ENCODE measurements around the gene LRRC9. TPM values are rescaled to one million over a fixed set of nuclear protein-coding genes. Genes with fewer than 3 reads are reported as not detected.
"Not testable (repeated sequence)": the region's sequence is repeated elsewhere in the genome, so short reads cannot be mapped to it uniquely, and the experiment has no call there.

The LRRC9 gene
- total RNA-seq, 6 donors from 2014 or later: 0.30 TPM; not detected in 5

DNA sequence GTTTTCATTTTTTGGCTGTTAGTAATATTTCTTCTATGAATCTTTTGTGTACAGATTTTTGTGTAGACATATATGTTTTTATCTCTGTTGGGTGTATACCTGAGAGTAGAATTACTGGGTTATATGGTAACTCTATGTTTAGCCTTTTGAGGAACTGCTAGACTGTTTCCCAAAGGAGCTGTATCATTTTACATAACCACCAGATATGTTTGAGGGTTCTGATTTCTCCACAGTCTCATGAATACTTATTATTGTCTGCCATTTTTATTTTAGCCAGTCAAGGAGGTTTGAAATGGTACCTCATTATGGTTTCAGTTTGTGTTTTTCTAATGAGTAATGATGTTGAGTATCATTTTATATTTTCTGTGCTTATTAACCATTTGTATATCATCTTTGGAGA, 173.7 kb downstream of the LRRC9 start:
- peaks cover 0 to 12% (median 3%) of the 10 kb centered on the region in 4 donors for H3K36me3 ChIP-seq
- no peaks in the 10 kb centered on the region for H3K27me3 ChIP-seq
- ATAC-seq (ENCODE audit: low FRiP score in 2 of 2): no peak
- peak overlapping the region in 1 of 4 donors; percentile 70 for H3K4me3 ChIP-seq
- no peaks in the 10 kb centered on the region for H3K9me3 ChIP-seq
- no peak for DNase-seq
- peaks cover 17 to 28% (median 23%) of the 10 kb centered on the region in 4 donors for H3K4me1 ChIP-seq
- peak overlapping the region in 2 of 4 donors; percentile 96 to 98 for H3K27ac ChIP-seq
- TF ChIP-seq EP300 (IDR thresholded peaks at IDR 0.05) (no peak), CTCF (IDR thresholded peaks at IDR 0.05) (no peak)

DNA sequence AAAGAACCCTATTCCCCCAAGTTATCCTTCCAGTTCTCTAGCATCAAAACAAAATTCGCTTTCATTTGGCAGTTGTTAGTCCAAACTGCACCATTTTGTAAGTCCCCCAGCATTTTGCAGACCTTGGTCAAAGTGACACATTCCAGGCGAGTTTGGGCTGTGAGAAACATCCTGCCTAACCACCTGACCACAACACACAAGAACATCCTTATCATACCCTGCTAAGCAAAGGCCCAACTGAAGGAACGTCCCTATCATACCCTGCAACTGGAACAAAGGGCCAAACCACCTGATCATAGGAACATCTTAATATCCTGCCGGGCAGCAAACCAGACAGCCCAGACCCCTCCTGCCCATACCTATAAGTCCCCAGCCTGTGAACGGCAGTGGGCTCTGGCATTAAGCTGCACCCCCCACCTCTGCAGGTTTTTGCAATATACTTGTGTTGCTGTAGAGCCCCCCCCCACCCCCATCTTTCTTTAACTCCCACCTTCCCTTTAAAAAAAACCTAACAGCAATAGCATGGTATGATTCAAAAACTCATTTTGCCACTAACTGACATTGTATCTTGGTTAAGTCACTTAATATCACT, 174.5 kb downstream of the LRRC9 start:
- Histone ChIP-seq H3K27ac (no peak overlapping the region), H3K4me1 (peaks cover 17 to 28% (median 23%) of the 10 kb centered on the region in 4 donors), H3K36me3 (peaks cover 0 to 12% (median 3%) of the 10 kb centered on the region in 4 donors), H3K4me3 (no peak overlapping the region), H3K27me3 (no peaks in the 10 kb centered on the region), H3K9me3 (no peaks in the 10 kb centered on the region)
- TF ChIP-seq POLR2AphosphoS5 (IDR thresholded peaks at IDR 0.05) (no peak), CTCF (IDR thresholded peaks at IDR 0.05) (no peak), EP300 (IDR thresholded peaks at IDR 0.05) (no peak)
- 62 to 71% methylated on average over 5 of the region's 5 CpGs for WGBS, 2 donors
- ATAC-seq (ENCODE audit: low FRiP score in 2 of 2): no peak
- DNase-seq: no peak

DNA sequence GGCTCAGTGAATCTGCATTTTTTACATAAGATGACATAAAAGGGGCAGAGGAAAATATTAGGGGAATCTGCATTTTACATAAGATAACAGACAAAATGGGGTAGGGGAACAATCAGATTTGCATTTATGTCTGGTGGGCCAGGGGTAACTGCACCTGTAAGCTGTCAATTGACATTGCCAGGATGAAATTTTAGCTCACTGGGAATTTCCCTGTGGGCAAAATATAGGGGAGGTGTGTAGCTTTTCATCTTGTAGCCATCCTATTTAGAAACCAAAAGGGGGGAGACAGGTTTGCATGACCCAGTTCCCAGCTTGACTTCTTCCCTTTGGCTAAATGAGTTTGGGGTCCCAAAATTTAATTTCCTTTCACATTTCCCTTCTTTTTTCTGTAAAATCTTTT, 175.3 kb downstream of the LRRC9 start:
- no peaks in the 10 kb centered on the region for H3K27me3 ChIP-seq
- peaks cover 17 to 28% (median 23%) of the 10 kb centered on the region in 4 donors for H3K4me1 ChIP-seq
- H3K4me3 ChIP-seq: no peak overlapping the region
- H3K27ac ChIP-seq: no peak overlapping the region
- H3K36me3 ChIP-seq: peaks cover 0 to 12% (median 3%) of the 10 kb centered on the region in 4 donors
- no peaks in the 10 kb centered on the region for H3K9me3 ChIP-seq
- ATAC-seq (ENCODE audit: low FRiP score in 2 of 2): no peak
- TF ChIP-seq POLR2A (IDR thresholded peaks at IDR 0.05) (no peak), CTCF (IDR thresholded peaks at IDR 0.05) (no peak), EP300 (IDR thresholded peaks at IDR 0.05) (no peak), POLR2AphosphoS5 (IDR thresholded peaks at IDR 0.05) (no peak)
- DNase-seq: no peak

DNA sequence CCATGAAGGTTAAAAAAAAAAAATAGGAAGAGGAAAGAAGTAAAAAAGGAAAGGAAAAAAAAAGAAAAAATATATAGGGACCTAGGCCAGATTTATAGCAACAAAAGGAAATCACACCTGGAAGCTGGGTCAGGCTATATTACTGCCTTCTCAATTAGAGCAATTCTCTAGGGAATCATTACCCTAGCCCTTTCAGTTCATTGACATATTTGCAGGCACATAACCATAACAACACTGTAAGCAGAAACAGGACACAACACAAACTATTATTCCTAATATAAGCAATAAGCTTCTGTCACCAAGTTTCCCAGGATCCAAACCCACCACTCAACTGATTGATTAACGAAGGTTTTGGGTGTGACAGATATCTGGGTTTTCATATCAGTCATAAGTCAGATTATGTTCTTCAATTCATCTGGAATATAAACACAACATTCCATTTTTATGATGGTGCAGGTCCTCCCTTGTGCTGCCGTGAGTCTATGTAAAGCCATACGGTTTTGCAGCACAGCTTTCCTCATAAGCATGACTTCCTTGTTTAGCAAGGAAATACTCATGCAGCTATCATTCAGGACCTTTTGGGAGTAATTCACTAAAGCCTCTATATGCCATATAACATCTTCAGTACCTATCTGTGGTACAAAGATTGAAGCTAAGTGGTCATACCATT, 176.0 kb downstream of the LRRC9 start:
- no peak for TF ChIP-seq EP300 (IDR thresholded peaks at IDR 0.05)
- TF ChIP-seq POLR2A (IDR thresholded peaks at IDR 0.05): no peak
- TF ChIP-seq POLR2AphosphoS5 (IDR thresholded peaks at IDR 0.05): no peak
- TF ChIP-seq CTCF (IDR thresholded peaks at IDR 0.05): no peak
- no peak for DNase-seq
- WGBS, 2 donors: 51 to 53% methylated on average over 3 of the region's 3 CpGs
- Histone ChIP-seq H3K36me3 (peaks cover 0 to 12% (median 3%) of the 10 kb centered on the region in 4 donors), H3K27me3 (no peaks in the 10 kb centered on the region), H3K4me1 (peaks cover 15 to 24% (median 21%) of the 10 kb centered on the region in 4 donors), H3K27ac (no peak overlapping the region), H3K9me3 (no peaks in the 10 kb centered on the region), H3K4me3 (no peak overlapping the region)
- ATAC-seq (ENCODE audit: low FRiP score in 2 of 2): no peak

DNA sequence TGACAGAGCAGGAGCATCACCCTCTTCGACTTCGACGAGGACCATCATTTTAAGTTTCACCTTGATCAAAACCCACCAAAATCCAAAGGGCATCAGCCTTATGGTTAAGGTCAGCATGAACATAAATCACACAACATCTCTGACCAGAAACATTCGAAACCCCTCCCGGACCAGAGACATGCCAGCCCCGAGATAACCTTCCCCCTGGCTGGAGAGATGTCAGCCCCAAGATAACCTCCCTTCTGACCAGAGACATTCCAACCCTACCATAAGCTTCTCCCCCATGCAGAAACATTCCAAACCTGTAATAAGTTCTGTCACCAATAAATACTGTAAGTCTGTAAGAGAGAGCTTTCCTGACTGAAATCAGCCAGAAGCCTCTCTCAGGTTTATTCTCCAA, 178.0 kb downstream of the LRRC9 start:
- TF ChIP-seq EP300 (IDR thresholded peaks at IDR 0.05): no peak
- no peak for TF ChIP-seq POLR2AphosphoS5 (IDR thresholded peaks at IDR 0.05)
- TF ChIP-seq CTCF (IDR thresholded peaks at IDR 0.05): no peak
- TF ChIP-seq POLR2A (IDR thresholded peaks at IDR 0.05): no peak
- Histone ChIP-seq H3K4me3 (no peak overlapping the region), H3K4me1 (peaks cover 13 to 27% (median 18%) of the 10 kb centered on the region in 4 donors), H3K27me3 (no peaks in the 10 kb centered on the region), H3K36me3 (peaks cover 0 to 12% (median 3%) of the 10 kb centered on the region in 4 donors), H3K27ac (no peak overlapping the region), H3K9me3 (no peaks in the 10 kb centered on the region)
- DNase-seq: no peak
- ATAC-seq (ENCODE audit: low FRiP score in 2 of 2): no peak
- 85 to 96% methylated on average over 6 of the region's 6 CpGs for WGBS, 2 donors

- H3K27ac ChIP-seq; H3K9me3 ChIP-seq; ATAC-seq (ENCODE audit: low FRiP score in 2 of 2); DNase-seq; H3K4me1 ChIP-seq; H3K27me3 ChIP-seq; H3K4me3 ChIP-seq: not testable (repeated sequence)
- peaks cover 0 to 12% (median 3%) of the 10 kb centered on the region in 4 donors for H3K36me3 ChIP-seq
- 96% methylated on average over 7 of the region's 7 CpGs for WGBS, 2 donors
Observed at GRCh38 chr14:60099855-60100254, 179.9 kb downstream of the LRRC9 start.

All from upper lobe of left lung (tissue), 6 donors.